ENCODE data around the gene SCMH1. TPM values are rescaled to one million over a fixed set of nuclear protein-coding genes. Genes with fewer than 3 reads are reported as not detected.
"Not testable (repeated sequence)": the region's sequence is repeated elsewhere in the genome, so short reads cannot be mapped to it uniquely, and the experiment has no call there.

Gene SCMH1
- total RNA-seq, 1 experiment from 2014 or later = 25.9 TPM

- Mint-ChIP-seq H3K9me3 (ENCODE audit: low read depth, unreplicated experiment) (peaks cover 2% of the 10 kb centered on the region), H3K4me1 (ENCODE audit: low read depth, unreplicated experiment) (peaks cover 3% of the 10 kb centered on the region), H3K27ac (ENCODE audit: unreplicated experiment) (no peak overlapping the region), H3K27me3 (ENCODE audit: unreplicated experiment) (no peaks in the 10 kb centered on the region), H3K4me3 (ENCODE audit: low read depth, unreplicated experiment) (no peak overlapping the region), H3K36me3 (ENCODE audit: insufficient read depth, unreplicated experiment) (no peaks in the 10 kb centered on the region)
- no peak for DNase-seq
- CTCF ChIA-PET = no interaction called here
- intact Hi-C loops (cut with micrococcal nuclease; ENCODE audit: unreplicated experiment) = no loop called here
- no peak for TF ChIP-seq CTCF (IDR thresholded peaks at IDR 0.05; ENCODE audit: unreplicated experiment)
- BruUV-seq (replicated peaks) = no TSS peak
Observed at GRCh38 chr1:41144285-41144684, 97.8 kb downstream of the SCMH1 start.

DNA sequence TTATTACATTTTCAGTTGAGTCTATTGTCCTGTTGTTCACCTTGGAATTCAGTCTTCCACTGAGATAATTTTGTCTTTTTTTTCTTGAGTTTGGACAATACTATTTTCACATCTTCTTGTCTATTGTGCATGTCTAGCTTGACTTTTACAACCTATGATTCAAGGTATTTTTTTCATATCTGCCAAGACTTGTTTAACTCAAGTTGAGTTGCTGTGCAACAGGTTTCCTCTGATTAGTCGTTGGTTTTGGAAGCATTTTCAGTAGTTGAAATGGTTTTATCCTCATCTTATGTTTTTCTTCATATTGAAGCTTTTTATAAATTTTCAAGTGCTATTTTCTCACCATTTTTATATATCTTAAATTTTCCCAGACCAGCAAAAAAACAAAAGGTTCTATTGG is 103.6 kb downstream of the SCMH1 start:
- CTCF ChIA-PET = interaction anchor here (0.7 kb wide), 1 partner anchor 41 kb away, joined by 3 read pairs; no protein-coding TSS in a partner anchor
- H3K9me3 Mint-ChIP-seq (ENCODE audit: low read depth, unreplicated experiment) = peaks cover 10% of the 10 kb centered on the region
- no peaks in the 10 kb centered on the region for H3K27me3 Mint-ChIP-seq (ENCODE audit: unreplicated experiment)
- intact Hi-C loops (cut with micrococcal nuclease; ENCODE audit: unreplicated experiment) = no loop called here
- H3K4me1 Mint-ChIP-seq (ENCODE audit: low read depth, unreplicated experiment) = no peaks in the 10 kb centered on the region
- BruUV-seq (replicated peaks) = no TSS peak
- no peak overlapping the region for H3K27ac Mint-ChIP-seq (ENCODE audit: unreplicated experiment)
- no peak overlapping the region for H3K4me3 Mint-ChIP-seq (ENCODE audit: low read depth, unreplicated experiment)
- no peaks in the 10 kb centered on the region for H3K36me3 Mint-ChIP-seq (ENCODE audit: insufficient read depth, unreplicated experiment)
- no peak for DNase-seq
- no peak for TF ChIP-seq CTCF (IDR thresholded peaks at IDR 0.05; ENCODE audit: unreplicated experiment)

DNA sequence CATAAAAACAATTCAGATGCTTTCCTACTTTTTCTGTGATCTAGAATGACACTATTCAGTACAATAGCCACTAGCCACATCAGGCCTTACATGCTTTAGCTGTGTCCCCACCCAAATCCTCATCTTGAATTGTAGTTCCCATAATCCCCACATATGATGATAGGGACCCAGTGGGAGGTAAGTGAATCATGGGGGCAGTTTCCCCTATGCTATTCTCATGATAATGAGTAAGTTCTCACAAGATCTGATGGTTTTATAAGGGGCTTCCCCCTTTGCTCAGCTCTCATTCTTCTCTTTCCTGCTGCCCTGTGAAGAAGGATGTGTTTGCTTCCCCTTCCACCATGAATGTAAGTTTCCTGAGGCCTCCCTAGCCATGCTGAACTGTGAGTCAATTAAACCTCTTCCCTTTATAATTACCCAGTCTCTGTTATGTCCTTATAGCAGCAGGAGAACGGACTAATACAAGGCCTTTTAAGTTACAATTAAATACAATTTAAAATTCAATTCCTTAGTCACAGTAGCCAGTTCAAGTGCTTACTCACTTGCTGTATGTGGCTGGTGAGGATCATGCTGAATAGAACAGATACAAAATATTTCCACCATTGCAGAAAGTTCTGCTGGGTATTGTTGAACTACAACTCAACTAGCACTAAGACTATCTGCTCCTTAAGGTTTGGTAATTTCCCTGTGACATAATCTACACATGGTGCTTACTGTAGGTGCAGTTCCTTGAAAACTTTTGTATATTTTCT is 106.7 kb downstream of the SCMH1 start:
- no peaks in the 10 kb centered on the region for H3K27me3 Mint-ChIP-seq (ENCODE audit: unreplicated experiment)
- intact Hi-C loops (cut with micrococcal nuclease; ENCODE audit: unreplicated experiment) = no loop called here
- no TSS peak for BruUV-seq (replicated peaks)
- no peaks in the 10 kb centered on the region for H3K36me3 Mint-ChIP-seq (ENCODE audit: insufficient read depth, unreplicated experiment)
- no peak overlapping the region for H3K4me3 Mint-ChIP-seq (ENCODE audit: low read depth, unreplicated experiment)
- H3K4me1 Mint-ChIP-seq (ENCODE audit: low read depth, unreplicated experiment) = no peaks in the 10 kb centered on the region
- DNase-seq = no peak
- no peak for TF ChIP-seq CTCF (IDR thresholded peaks at IDR 0.05; ENCODE audit: unreplicated experiment)
- CTCF ChIA-PET = interaction anchor here (0.7 kb wide), 1 partner anchor 47 kb away, joined by 6 read pairs; no protein-coding TSS in a partner anchor
- no peak overlapping the region for H3K27ac Mint-ChIP-seq (ENCODE audit: unreplicated experiment)
- H3K9me3 Mint-ChIP-seq (ENCODE audit: low read depth, unreplicated experiment) = peaks cover 15% of the 10 kb centered on the region

DNA sequence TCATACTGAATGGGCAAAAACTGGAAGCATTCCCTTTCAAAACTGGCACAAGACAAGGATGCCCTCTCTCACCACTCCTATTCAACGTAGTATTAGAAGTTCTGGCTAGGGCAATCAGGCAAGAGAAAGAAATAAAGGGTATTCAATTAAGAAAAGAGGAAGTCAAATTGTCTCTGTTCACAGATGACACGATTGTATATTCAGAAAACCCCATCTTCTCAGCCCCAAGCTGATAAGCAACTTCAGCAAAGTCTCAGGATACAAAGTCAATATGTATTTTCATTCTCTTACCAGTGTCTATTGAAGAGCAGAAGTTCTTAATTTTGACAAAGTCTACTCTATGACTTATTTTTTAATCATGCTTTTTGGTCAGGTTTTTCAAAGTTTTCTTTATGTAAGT is 107.8 kb downstream of the SCMH1 start:
- H3K27me3 Mint-ChIP-seq (ENCODE audit: unreplicated experiment); intact Hi-C loops (cut with micrococcal nuclease; ENCODE audit: unreplicated experiment); H3K4me3 Mint-ChIP-seq (ENCODE audit: low read depth, unreplicated experiment); H3K27ac Mint-ChIP-seq (ENCODE audit: unreplicated experiment); BruUV-seq (replicated peaks); H3K4me1 Mint-ChIP-seq (ENCODE audit: low read depth, unreplicated experiment); DNase-seq; CTCF ChIA-PET; H3K36me3 Mint-ChIP-seq (ENCODE audit: insufficient read depth, unreplicated experiment): not testable (repeated sequence)
- peaks cover 13% of the 10 kb centered on the region for H3K9me3 Mint-ChIP-seq (ENCODE audit: low read depth, unreplicated experiment)
